Measurements from ENCODE around the gene CLEC6A.

GRCh38 chr12:8453796-8454195 lies 2.0 kb upstream of the CLEC6A start:
- TF ChIP-seq CTCF (conservative IDR thresholded peaks at IDR 0.05; ENCODE audit: low read depth, low read length) (no peak), EZH2 (IDR thresholded peaks at IDR 0.05; ENCODE audit: borderline replicate concordance, low read depth, low read length, poor library complexity, severe bottlenecking) (no peak)
